ENCODE results near the gene OCRL. TPM values are rescaled to one million over a fixed set of nuclear protein-coding genes. Genes with fewer than 3 reads are reported as not detected.
A peak's percentile ranks its signal among the peaks of the same experiment; 100 is the strongest.
"Not testable (repeated sequence)": the region's sequence is repeated elsewhere in the genome, so short reads cannot be mapped to it uniquely, and the experiment has no call there.

OCRL gene
- total and polyA plus RNA-seq, 7 experiments from 2014 or later, result 0.47 to 6.2 (median 5.0) TPM

DNA sequence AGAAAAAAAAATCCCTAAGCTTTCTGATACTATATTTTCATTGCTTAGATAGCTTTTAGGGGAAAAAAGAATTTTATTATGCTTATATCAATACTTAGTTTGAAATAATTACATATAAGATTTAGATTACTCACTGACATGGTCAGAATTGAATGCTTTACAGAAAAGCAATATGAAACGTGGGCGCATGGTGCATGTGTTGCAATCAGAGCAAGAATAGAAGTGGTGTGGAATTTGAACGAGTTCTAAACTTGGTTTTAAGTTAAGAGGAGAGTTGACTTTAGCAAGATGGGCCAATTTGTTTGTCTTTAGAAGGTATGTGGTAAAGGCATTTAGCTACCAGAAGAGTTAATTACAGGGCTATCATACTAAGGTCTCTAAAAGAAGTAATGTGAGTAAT lies 21.4 kb downstream of the OCRL start:
- H3K4me1 ChIP-seq (ENCODE audit: control insufficient read depth in 2 of 2, insufficient read depth in 2 of 2, low read length in 2 of 2), result no peaks in the 10 kb centered on the region
- ATAC-seq (no peak), DNase-seq (no peak)
- H3K36me3 ChIP-seq (ENCODE audit: control insufficient read depth in 2 of 3, insufficient read depth in 3 of 3, low read length in 3 of 3), result peaks cover 0 to 14% (median 3%) of the 10 kb centered on the region in 3 experiments
- intact Hi-C loops (cut with micrococcal nuclease), result no loop called here
- no peak overlapping the region for H3K27ac ChIP-seq (ENCODE audit: low read depth, low read length)
- Mint-ChIP-seq H3K36me3 (peaks cover 10 to 30% (median 17%) of the 10 kb centered on the region in 5 donors), H3K4me3 (no peak overlapping the region), H3K27me3 (no peaks in the 10 kb centered on the region), H3K9me3 (peaks cover 0 to 4% (median 0%) of the 10 kb centered on the region in 11 donors), H3K4me1 (peaks cover 5 to 13% (median 12%) of the 10 kb centered on the region in 7 donors), H3K27ac (peak overlapping the region in 1 of 9 donors; percentile 32)
- no peaks in the 10 kb centered on the region for H3K27me3 ChIP-seq (ENCODE audit: control insufficient read depth in 2 of 2, insufficient read depth in 2 of 2, low read length in 2 of 2)
- no peak overlapping the region for H3K4me3 ChIP-seq (ENCODE audit: low read length)
- ChIA-PET POLR2A (no interaction called here), CTCF (no interaction called here)
- H3K9me3 ChIP-seq (ENCODE audit: control insufficient read depth in 2 of 3, low read length in 3 of 3), result no peaks in the 10 kb centered on the region

DNA sequence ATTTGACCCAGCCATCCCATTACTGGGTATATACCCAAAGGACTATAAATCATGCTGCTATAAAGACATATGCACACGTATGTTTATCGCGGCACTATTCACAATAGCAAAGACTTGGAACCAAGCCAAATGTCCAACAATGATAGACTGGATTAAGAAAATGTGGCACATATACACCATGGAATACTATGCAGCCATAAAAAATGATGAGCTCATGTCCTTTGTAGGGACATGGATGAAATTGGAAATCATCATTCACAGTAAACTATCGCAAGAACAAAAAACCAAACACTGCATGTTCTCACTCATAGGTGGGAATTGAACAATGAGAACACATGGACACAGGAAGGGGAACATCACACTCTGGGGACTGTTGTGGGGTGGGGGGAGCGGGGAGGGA lies 24.3 kb downstream of the OCRL start:
- ATAC-seq; DNase-seq; H3K27me3 ChIP-seq (ENCODE audit: control insufficient read depth in 2 of 2, insufficient read depth in 2 of 2, low read length in 2 of 2); POLR2A ChIA-PET; intact Hi-C loops (cut with micrococcal nuclease); H3K27ac ChIP-seq (ENCODE audit: low read depth, low read length); H3K4me1 ChIP-seq (ENCODE audit: control insufficient read depth in 2 of 2, insufficient read depth in 2 of 2, low read length in 2 of 2); H3K4me3 ChIP-seq (ENCODE audit: low read length); H3K27me3 Mint-ChIP-seq; H3K9me3 ChIP-seq (ENCODE audit: control insufficient read depth in 2 of 3, low read length in 3 of 3); H3K36me3 ChIP-seq (ENCODE audit: control insufficient read depth in 2 of 3, insufficient read depth in 3 of 3, low read length in 3 of 3); CTCF ChIA-PET; H3K9me3 Mint-ChIP-seq; H3K27ac Mint-ChIP-seq; H3K4me3 Mint-ChIP-seq: not testable (repeated sequence)
- peaks cover 17 to 32% (median 23%) of the 10 kb centered on the region in 5 donors for H3K36me3 Mint-ChIP-seq
- peaks cover 5 to 13% (median 12%) of the 10 kb centered on the region in 7 donors for H3K4me1 Mint-ChIP-seq

DNA sequence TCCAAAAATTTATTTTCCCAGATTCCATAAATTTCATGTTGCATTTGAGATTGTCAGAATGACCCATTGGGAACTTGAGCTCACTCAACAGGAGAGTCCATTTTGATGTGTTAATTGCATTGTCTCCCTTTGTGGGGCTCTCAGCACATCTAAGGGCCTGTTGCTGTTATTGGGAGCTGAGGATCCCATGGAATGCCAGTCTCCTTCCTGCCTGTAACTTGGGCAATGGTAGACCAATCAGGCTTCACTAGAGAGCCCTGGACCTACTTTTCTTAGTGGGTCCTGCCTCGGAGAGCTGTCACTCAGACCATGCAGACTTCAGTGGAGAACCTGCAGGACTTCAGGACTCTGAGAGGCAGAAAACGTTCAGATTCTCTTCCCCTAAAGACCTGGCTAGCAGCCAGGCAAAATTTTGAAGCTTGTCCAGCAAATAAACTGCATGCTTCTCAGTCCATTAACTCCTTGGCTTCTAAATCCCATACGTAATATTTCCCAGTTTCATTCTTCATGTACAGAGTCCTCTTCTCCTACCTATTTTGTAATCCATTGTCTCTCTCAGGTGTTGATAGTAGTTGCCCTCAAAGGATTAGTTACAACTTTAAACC lies 25.1 kb downstream of the OCRL start:
- Mint-ChIP-seq H3K4me3 (peak overlapping the region in 1 of 10 donors; percentile 36), H3K27ac (no peak overlapping the region), H3K4me1 (peaks cover 5 to 13% (median 12%) of the 10 kb centered on the region in 7 donors), H3K27me3 (no peaks in the 10 kb centered on the region), H3K36me3 (peaks cover 16 to 37% (median 27%) of the 10 kb centered on the region in 5 donors), H3K9me3 (peaks cover 0 to 4% (median 0%) of the 10 kb centered on the region in 11 donors)
- DNase-seq (no peak), ATAC-seq (no peak)
- Histone ChIP-seq H3K4me3 (ENCODE audit: low read length) (no peak overlapping the region), H3K4me1 (ENCODE audit: control insufficient read depth in 2 of 2, insufficient read depth in 2 of 2, low read length in 2 of 2) (no peaks in the 10 kb centered on the region), H3K9me3 (ENCODE audit: control insufficient read depth in 2 of 3, low read length in 3 of 3) (no peaks in the 10 kb centered on the region), H3K27me3 (ENCODE audit: control insufficient read depth in 2 of 2, insufficient read depth in 2 of 2, low read length in 2 of 2) (no peaks in the 10 kb centered on the region), H3K27ac (ENCODE audit: low read depth, low read length) (no peak overlapping the region), H3K36me3 (ENCODE audit: control insufficient read depth in 2 of 3, insufficient read depth in 3 of 3, low read length in 3 of 3) (peaks cover 0 to 6% (median 3%) of the 10 kb centered on the region in 3 experiments)
- ChIA-PET CTCF (interaction anchor here (0.5 kb wide), 1 partner anchor 557 kb away, joined by 3 read pairs; no protein-coding TSS in a partner anchor), POLR2A (no interaction called here)
- intact Hi-C loops (cut with micrococcal nuclease), result no loop called here

DNA sequence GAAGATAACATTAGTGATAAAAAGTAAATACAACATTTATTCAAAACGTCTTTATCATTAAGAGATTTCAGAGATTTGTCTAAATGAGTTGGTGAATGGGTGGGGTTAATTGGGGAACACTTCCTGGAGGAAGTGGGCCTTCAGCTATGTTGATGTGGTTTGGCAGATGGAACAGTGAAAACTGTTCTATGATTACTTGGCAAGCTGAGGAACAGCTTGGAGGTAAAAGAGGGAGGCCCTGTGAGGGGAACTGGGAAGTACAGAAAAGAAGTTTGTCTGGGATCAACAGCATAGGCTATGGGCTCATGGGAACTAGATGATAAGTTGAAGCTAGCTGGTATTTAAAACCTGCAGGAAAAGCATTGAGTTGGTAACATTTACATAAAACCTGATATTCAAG lies 26.0 kb downstream of the OCRL start:
- intact Hi-C loops (cut with micrococcal nuclease), result no loop called here
- CTCF ChIA-PET, result no interaction called here

DNA sequence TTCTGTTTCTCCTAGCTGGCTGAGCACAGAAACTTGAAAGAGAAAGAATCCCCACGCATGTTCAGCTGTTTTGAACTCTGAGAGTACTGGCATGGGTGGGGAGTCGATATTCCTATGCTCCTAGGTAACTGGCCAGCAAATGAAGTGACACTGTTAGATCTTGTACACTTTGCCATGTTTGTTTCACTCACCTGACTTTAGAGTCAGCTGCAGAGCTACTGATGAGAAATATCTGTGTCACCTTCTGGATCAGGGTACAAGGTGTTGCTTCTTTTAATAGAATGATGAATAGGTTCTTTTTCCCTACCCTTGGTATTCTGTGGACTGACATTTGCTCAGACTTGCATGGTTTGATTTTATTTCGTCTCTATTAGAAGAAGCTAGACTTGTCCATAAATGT lies 28.3 kb downstream of the OCRL start:
- Mint-ChIP-seq H3K9me3 (peaks cover 0 to 3% (median 0%) of the 10 kb centered on the region in 11 donors), H3K27ac (no peak overlapping the region), H3K4me1 (peaks cover 5 to 13% (median 12%) of the 10 kb centered on the region in 7 donors), H3K4me3 (no peak overlapping the region), H3K27me3 (no peaks in the 10 kb centered on the region), H3K36me3 (peaks cover 12 to 27% (median 18%) of the 10 kb centered on the region in 5 donors)
- Histone ChIP-seq H3K9me3 (ENCODE audit: control insufficient read depth in 2 of 3, low read length in 3 of 3) (no peaks in the 10 kb centered on the region), H3K36me3 (ENCODE audit: control insufficient read depth in 2 of 3, insufficient read depth in 3 of 3, low read length in 3 of 3) (no peaks in the 10 kb centered on the region), H3K27ac (ENCODE audit: low read depth, low read length) (no peak overlapping the region), H3K4me1 (ENCODE audit: control insufficient read depth in 2 of 2, insufficient read depth in 2 of 2, low read length in 2 of 2) (no peaks in the 10 kb centered on the region), H3K4me3 (ENCODE audit: low read length) (no peak overlapping the region), H3K27me3 (ENCODE audit: control insufficient read depth in 2 of 2, insufficient read depth in 2 of 2, low read length in 2 of 2) (no peaks in the 10 kb centered on the region)
- POLR2A ChIA-PET, result no interaction called here
- intact Hi-C loops (cut with micrococcal nuclease), result no loop called here
- CTCF ChIA-PET, result no interaction called here
- DNase-seq (no peak), ATAC-seq (no peak)

More for the DNA sequence above, 26.0 kb downstream of the OCRL start:
- POLR2A ChIA-PET, result no interaction called here
- H3K9me3 ChIP-seq (ENCODE audit: control insufficient read depth in 2 of 3, low read length in 3 of 3), result no peaks in the 10 kb centered on the region
- peaks cover 0 to 6% (median 3%) of the 10 kb centered on the region in 3 experiments for H3K36me3 ChIP-seq (ENCODE audit: control insufficient read depth in 2 of 3, insufficient read depth in 3 of 3, low read length in 3 of 3)
- Mint-ChIP-seq H3K36me3 (peaks cover 18 to 42% (median 28%) of the 10 kb centered on the region in 5 donors), H3K27ac (no peak overlapping the region), H3K4me1 (peaks cover 5 to 13% (median 12%) of the 10 kb centered on the region in 7 donors), H3K27me3 (no peaks in the 10 kb centered on the region), H3K9me3 (peaks cover 0 to 4% (median 0%) of the 10 kb centered on the region in 11 donors), H3K4me3 (peak overlapping the region in 3 of 10 donors; percentile 3 to 57 (median 36))
- H3K4me3 ChIP-seq (ENCODE audit: low read length), result no peak overlapping the region
- no peak overlapping the region for H3K27ac ChIP-seq (ENCODE audit: low read depth, low read length)
- ATAC-seq (no peak), DNase-seq (no peak)
- H3K4me1 ChIP-seq (ENCODE audit: control insufficient read depth in 2 of 2, insufficient read depth in 2 of 2, low read length in 2 of 2), result no peaks in the 10 kb centered on the region
- H3K27me3 ChIP-seq (ENCODE audit: control insufficient read depth in 2 of 2, insufficient read depth in 2 of 2, low read length in 2 of 2), result no peaks in the 10 kb centered on the region

DNA sequence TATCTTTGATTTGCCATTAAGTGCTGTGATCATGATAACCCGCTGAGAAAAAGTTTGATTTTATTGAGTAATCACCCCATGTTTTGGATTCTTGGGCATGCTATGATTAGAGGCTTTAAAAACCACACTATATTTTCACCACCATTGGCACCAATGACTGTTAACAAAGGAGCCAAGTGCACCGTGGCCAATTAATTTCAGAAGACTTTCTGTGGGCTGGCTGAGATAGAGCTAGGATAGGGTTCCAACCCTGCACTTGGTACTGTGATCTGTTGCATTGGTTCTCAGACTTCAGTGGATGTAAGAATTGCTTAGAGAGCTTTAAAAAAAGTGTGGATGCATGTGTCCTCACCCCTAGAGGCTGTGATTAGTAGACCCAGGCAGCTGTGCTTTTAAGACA lies 32.4 kb downstream of the OCRL start:
- Histone ChIP-seq H3K9me3 (ENCODE audit: control insufficient read depth in 2 of 3, low read length in 3 of 3) (no peaks in the 10 kb centered on the region), H3K4me3 (ENCODE audit: low read length) (no peak overlapping the region), H3K27me3 (ENCODE audit: control insufficient read depth in 2 of 2, insufficient read depth in 2 of 2, low read length in 2 of 2) (no peaks in the 10 kb centered on the region), H3K36me3 (ENCODE audit: control insufficient read depth in 2 of 3, insufficient read depth in 3 of 3, low read length in 3 of 3) (no peaks in the 10 kb centered on the region), H3K27ac (ENCODE audit: low read depth, low read length) (no peak overlapping the region), H3K4me1 (ENCODE audit: control insufficient read depth in 2 of 2, insufficient read depth in 2 of 2, low read length in 2 of 2) (no peaks in the 10 kb centered on the region)
- no peak for DNase-seq
- Mint-ChIP-seq H3K4me3 (no peak overlapping the region), H3K9me3 (no peaks in the 10 kb centered on the region), H3K27ac (no peak overlapping the region), H3K4me1 (peaks cover 0 to 2% (median 0%) of the 10 kb centered on the region in 7 donors), H3K27me3 (no peaks in the 10 kb centered on the region), H3K36me3 (peaks cover 13 to 42% (median 24%) of the 10 kb centered on the region in 5 donors)
- ChIA-PET CTCF (no interaction called here), POLR2A (no interaction called here)
- no peak for ATAC-seq
- intact Hi-C loops (cut with micrococcal nuclease), result no loop called here

DNA sequence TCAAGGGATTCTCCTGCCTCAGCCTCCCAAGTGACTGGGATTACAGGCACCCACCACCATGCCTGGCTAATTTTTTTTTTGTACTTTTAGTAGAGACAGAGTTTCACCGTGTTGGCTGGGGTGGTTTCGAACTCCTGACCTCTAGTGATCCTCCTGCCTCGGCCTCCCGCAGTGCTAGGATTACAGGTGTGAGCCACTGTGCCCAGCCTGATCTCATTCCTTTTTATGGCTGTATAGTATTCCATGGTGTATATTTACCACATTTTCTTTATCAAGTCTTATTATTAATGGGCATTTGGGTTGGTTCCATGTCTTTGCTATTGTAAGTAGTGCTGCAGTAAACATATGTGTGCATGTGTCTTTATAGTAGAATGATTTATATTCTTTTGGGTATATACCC lies 33.6 kb downstream of the OCRL start:
- H3K4me3 Mint-ChIP-seq; H3K9me3 ChIP-seq (ENCODE audit: control insufficient read depth in 2 of 3, low read length in 3 of 3); H3K4me1 Mint-ChIP-seq; POLR2A ChIA-PET; H3K9me3 Mint-ChIP-seq; H3K36me3 ChIP-seq (ENCODE audit: control insufficient read depth in 2 of 3, insufficient read depth in 3 of 3, low read length in 3 of 3); H3K27ac ChIP-seq (ENCODE audit: low read depth, low read length); H3K27ac Mint-ChIP-seq; H3K27me3 ChIP-seq (ENCODE audit: control insufficient read depth in 2 of 2, insufficient read depth in 2 of 2, low read length in 2 of 2); H3K4me1 ChIP-seq (ENCODE audit: control insufficient read depth in 2 of 2, insufficient read depth in 2 of 2, low read length in 2 of 2); intact Hi-C loops (cut with micrococcal nuclease); H3K27me3 Mint-ChIP-seq; CTCF ChIA-PET; H3K4me3 ChIP-seq (ENCODE audit: low read length); DNase-seq; ATAC-seq: not testable (repeated sequence)
- H3K36me3 Mint-ChIP-seq, result peaks cover 11 to 47% (median 22%) of the 10 kb centered on the region in 5 donors
